Limb (tissue), 2 donors: ENCODE measurements around the gene STYXL1.
A peak's percentile ranks its signal among the peaks of the same experiment; 100 is the strongest.
"Not testable (repeated sequence)": the region's sequence is repeated elsewhere in the genome, so short reads cannot be mapped to it uniquely, and the experiment has no call there.

Source experiments
- DNase-seq, 2 donors: peaks; one replicate each; pipeline ENCODE4 v3.0.0-alpha.2; 2016; ENCODE audit errors: extremely low spot score in 2 of 2

The STYXL1 gene

GRCh38 chr7:76037310-76037709 is 10.5 kb downstream of the STYXL1 start:
- DNase-seq: no peak

GRCh38 chr7:76031964-76032363 is 15.8 kb downstream of the STYXL1 start:
- DNase-seq: no peak

GRCh38 chr7:76029682-76030081 is 18.1 kb downstream of the STYXL1 start:
- DNase-seq: not testable (repeated sequence)

GRCh38 chr7:76023002-76023401 is 24.8 kb downstream of the STYXL1 start:
- no peak for DNase-seq

- no peak for DNase-seq
Measured at GRCh38 chr7:76022026-76022780, 25.6 kb downstream of the STYXL1 start.

GRCh38 chr7:76020031-76020714 is 27.6 kb downstream of the STYXL1 start:
- peak; percentile 27 to 77 for DNase-seq

- DNase-seq: not testable (repeated sequence)
Measured at GRCh38 chr7:76018520-76018919, 29.3 kb downstream of the STYXL1 start.

GRCh38 chr7:76016191-76016947 is 31.4 kb downstream of the STYXL1 start:
- DNase-seq: no peak

GRCh38 chr7:76011442-76011861 is 36.3 kb downstream of the STYXL1 start:
- DNase-seq: peak in 1 of 2 donors; percentile 71

GRCh38 chr7:76009672-76010600 is 37.9 kb downstream of the STYXL1 start:
- no peak for DNase-seq

- no peak for DNase-seq
Measured at GRCh38 chr7:76008156-76008687, 39.6 kb downstream of the STYXL1 start.

GRCh38 chr7:76005004-76005403 is 42.8 kb downstream of the STYXL1 start:
- DNase-seq: not testable (repeated sequence)

- no peak for DNase-seq
Measured at GRCh38 chr7:76003351-76003750, 44.4 kb downstream of the STYXL1 start.

GRCh38 chr7:76002822-76003221 is 45.0 kb downstream of the STYXL1 start:
- DNase-seq: no peak

- no peak for DNase-seq
Measured at GRCh38 chr7:76002139-76002538, 45.7 kb downstream of the STYXL1 start.

GRCh38 chr7:76000566-76000965 is 47.2 kb downstream of the STYXL1 start:
- no peak for DNase-seq

GRCh38 chr7:75998038-75998437 is 49.8 kb downstream of the STYXL1 start:
- no peak for DNase-seq

GRCh38 chr7:75996476-75996875 is 51.3 kb downstream of the STYXL1 start:
- no peak for DNase-seq

- no peak for DNase-seq
Measured at GRCh38 chr7:75995996-75996395, 51.8 kb downstream of the STYXL1 start.

GRCh38 chr7:75995052-75995471 is 52.7 kb downstream of the STYXL1 start:
- DNase-seq: peak in 1 of 2 donors; percentile 36
